SK-N-SH (cell line): ENCODE data around the gene PLTP. TPM values are rescaled to one million over a fixed set of nuclear protein-coding genes. Genes with fewer than 3 reads are reported as not detected.

Source experiments
- CTCF ChIA-PET: fragments of 300-600, 350-600 bp; formaldehyde crosslinking; extraction: SDS; loops from one replicate; lab custom pipeline; 2021; lab: Yijun Ruan, JAX
- POLR2A ChIA-PET: fragments of 350-600 bp; sonication (Branson Sonifier 250); formaldehyde crosslinking; extraction: SDS; loops from one replicate; lab custom pipeline; 2020; ENCODE audit warnings: antibody characterized with exemption, inconsistent platforms; lab: Yijun Ruan, JAX
- DNase-seq: peaks from one replicate; pipeline ENCODE4 v3.0.0; 2012
- H2AFZ ChIP-seq: fragments of 200-600 bp; sonication (generic); 2 replicates; pipeline ENCODE4 v1.8.1; 2016; ENCODE audit warnings: antibody characterized with exemption, mild to moderate bottlenecking, low read depth
- H3F3A ChIP-seq: fragments of 200-600 bp; sonication (generic); replicated peaks from 2 replicates; pipeline ENCODE3; 2016; ENCODE audit warnings: antibody characterized with exemption, mild to moderate bottlenecking; ENCODE audit not compliant: insufficient read depth
- H3K27ac ChIP-seq, 2 experiments: fragments of 200-500 bp in 1 of 2; fragments of 200-600 bp in 1 of 2; sonication (Bioruptor generic) in 1 of 2; sonication (generic), shearing (Covaris generic) in 1 of 2; 2 replicates each; pipeline versions ENCODE4 v1.5.1 to v1.6.1; 2014 to 2016; ENCODE audit warnings: low read depth in 2 of 2, inconsistent platforms in 1 of 2, low read length in 1 of 2, mild to moderate bottlenecking in 1 of 2, mixed read lengths in 1 of 2
- H3K27me3 ChIP-seq: fragments of 200-600 bp; sonication (generic), shearing (Covaris generic); 2 replicates; pipeline ENCODE4 v1.6.1; 2016; ENCODE audit warnings: mixed run types; ENCODE audit not compliant: insufficient read depth
- H3K36me3 ChIP-seq, 2 experiments: fragments of 200-500 bp in 1 of 2; fragments of 200-600 bp in 1 of 2; sonication (Bioruptor generic) in 1 of 2; sonication (generic) in 1 of 2; replicated peaks in 1 of 2; 2 replicates each; pipeline versions ENCODE3 to v1.5.1; 2014 to 2016; ENCODE audit warnings: low read length in 1 of 2, mild to moderate bottlenecking in 1 of 2; ENCODE audit not compliant: insufficient read depth in 2 of 2, control insufficient read depth in 1 of 2
- H3K4me1 ChIP-seq, 2 experiments: fragments of 200-500 bp in 1 of 2; fragments of 200-600 bp in 1 of 2; sonication (Bioruptor generic) in 1 of 2; sonication (generic), shearing (Covaris generic) in 1 of 2; 2 replicates each; pipeline versions ENCODE4 v1.5.1 to v1.6.1; 2014 to 2016; ENCODE audit warnings: low read depth in 1 of 2, low read length in 1 of 2, mixed run types in 1 of 2; ENCODE audit not compliant: insufficient read depth in 2 of 2, control insufficient read depth in 1 of 2
- H3K4me2 ChIP-seq: fragments of 200-600 bp; sonication (generic), shearing (Covaris generic); 2 replicates; pipeline ENCODE4 v1.6.1; 2017; ENCODE audit warnings: mixed run types
- H3K4me3 ChIP-seq, 2 experiments: fragments of 200-500 bp in 1 of 2; fragments of 200-600 bp in 1 of 2; sonication (Bioruptor generic) in 1 of 2; sonication (generic), shearing (Covaris generic) in 1 of 2; 2 replicates each; pipeline versions ENCODE4 v1.5.1 to v1.8.1; 2014 to 2016; ENCODE audit warnings: low read depth in 2 of 2, inconsistent platforms in 1 of 2, low read length in 1 of 2, mild to moderate bottlenecking in 1 of 2, mixed read lengths in 1 of 2, moderate library complexity in 1 of 2
- H3K79me2 ChIP-seq: fragments of 200-600 bp; sonication (generic); 2 replicates; pipeline ENCODE4 v1.8.1; 2017; ENCODE audit warnings: mild to moderate bottlenecking; ENCODE audit not compliant: insufficient read depth
- H3K9ac ChIP-seq: fragments of 200-600 bp; sonication (generic); 2 replicates; pipeline ENCODE4 v1.6.1; 2017; ENCODE audit warnings: mixed run types
- H3K9me2 ChIP-seq: fragments of 200-600 bp; sonication (generic); 2 replicates; pipeline ENCODE4 v1.6.1; 2017; ENCODE audit warnings: mixed run types
- H3K9me3 ChIP-seq: fragments of 200-600 bp; sonication (generic); 2 replicates; pipeline ENCODE4 v1.6.1; 2017; ENCODE audit warnings: mixed run types, mild to moderate bottlenecking, moderate library complexity
- H4K20me1 ChIP-seq: fragments of 200-600 bp; sonication (generic); 2 replicates; pipeline ENCODE4 v1.6.1; 2017; ENCODE audit warnings: mild to moderate bottlenecking, mixed run types; ENCODE audit not compliant: insufficient read depth
- EZH2phosphoT487 ChIP-seq: fragments of 200-600 bp; sonication (generic); IDR thresholded peaks from 2 replicates; pipeline ENCODE4 v1.6.1; 2017; ENCODE audit warnings: low read depth, mixed run types, mild to moderate bottlenecking, antibody characterized with exemption, moderate library complexity, borderline replicate concordance
- FOXJ3 ChIP-seq: sonication (generic); formaldehyde crosslinking; IDR thresholded peaks from 2 replicates; pipeline ENCODE4 v1.5.1; 2020; ENCODE audit warnings: mild to moderate bottlenecking, missing genetic modification reagents
- FOXM1 ChIP-seq: IDR thresholded peaks from 2 replicates; pipeline ENCODE4 v1.4.0; 2012; ENCODE audit warnings: low read depth, mild to moderate bottlenecking
- GATA2 ChIP-seq: sonication (generic); formaldehyde crosslinking; IDR thresholded peaks from 2 replicates; pipeline ENCODE4 v1.5.0; 2020; ENCODE audit warnings: mild to moderate bottlenecking, missing genetic modification reagents
- IRF3 ChIP-seq: fragments of 150-350 bp; IDR thresholded peaks from 2 replicates; pipeline ENCODE4 v1.6.1; 2016; ENCODE audit warnings: mild to moderate bottlenecking, low read depth, low read length
- MEF2A ChIP-seq: IDR thresholded peaks from 2 replicates; pipeline ENCODE4 v1.4.0; 2012; ENCODE audit warnings: low read depth, borderline replicate concordance
- MXI1 ChIP-seq: IDR thresholded peaks from 2 replicates; pipeline ENCODE4 v1.6.1; 2012; ENCODE audit warnings: mild to moderate bottlenecking, low read depth, low read length, improper control_type of control experiment
- NFIC ChIP-seq: IDR thresholded peaks from 2 replicates; pipeline ENCODE4 v1.4.0; 2012; ENCODE audit warnings: borderline replicate concordance
- NRF1 ChIP-seq: IDR thresholded peaks from 2 replicates; pipeline ENCODE4 v1.6.1; 2012; ENCODE audit warnings: low read depth, mild to moderate bottlenecking, low read length
- RCOR1 ChIP-seq: fragments of 150-350 bp; IDR thresholded peaks from 2 replicates; pipeline ENCODE4 v1.6.1; 2017; ENCODE audit warnings: antibody characterized with exemption, low read length
- REST ChIP-seq: IDR thresholded peaks from 2 replicates; pipeline ENCODE4 v1.6.1; 2012; ENCODE audit warnings: mild to moderate bottlenecking, low read depth, low read length, moderate library complexity
- RFX5 ChIP-seq: IDR thresholded peaks from 2 replicates; pipeline ENCODE4 v1.6.1; 2012; ENCODE audit warnings: mild to moderate bottlenecking, improper control_type of control experiment, low read length
- SIN3A ChIP-seq: IDR thresholded peaks from 2 replicates; pipeline ENCODE4 v1.6.1; 2012; ENCODE audit warnings: low read depth, mild to moderate bottlenecking, low read length, moderate library complexity, borderline replicate concordance
- TAF1 ChIP-seq: IDR thresholded peaks from 2 replicates; pipeline ENCODE4 v1.6.1; 2012; ENCODE audit warnings: low read depth, mild to moderate bottlenecking, low read length, moderate library complexity, borderline replicate concordance
- TCF12 ChIP-seq: IDR thresholded peaks from 2 replicates; pipeline ENCODE4 v1.4.0; 2012
- TEAD4 ChIP-seq: IDR thresholded peaks from 2 replicates; pipeline ENCODE4 v1.4.0; 2012; ENCODE audit warnings: mild to moderate bottlenecking, borderline replicate concordance; ENCODE audit not compliant: insufficient read depth
- YY1 ChIP-seq: IDR thresholded peaks from 2 replicates; pipeline ENCODE4 v1.4.0; 2012; ENCODE audit warnings: low read depth, mild to moderate bottlenecking
- WGBS: methylation state at CpG from one replicate; pipeline ENCODE4 v1.1.6; 2017; ENCODE audit warnings: low lambda C conversion rate; 5-methylcytosine and 5-hydroxymethylcytosine counted together
- polyA plus RNA-seq, 3 experiments: library from polyadenylated mRNA; depleted of rRNA; stranded (reverse); fragments of >200 nt; gene quantifications; 2 replicates each; pipeline ENCODE4 v1.2.3, GENCODE V29; 2012

Gene PLTP
- polyA plus RNA-seq, 1 of the 3 experiments (the other 2 are of a cell fraction): 154 TPM

GRCh38 chr20:45958593-45958992 is 46.6 kb upstream of the PLTP start:
- DNase-seq: no peak
- CTCF ChIA-PET: interaction anchor here (0.8 to 6.1 kb wide), 7 partner anchors 9 to 159 kb away, joined by 3 to 51 read pairs (median 4); partner anchors contain the start of genes CTSA and NEURL2
- H2AFZ ChIP-seq: no peak overlapping the region
- no peaks in the 10 kb centered on the region for H3K9me3 ChIP-seq
- no peak overlapping the region for H3K4me2 ChIP-seq
- no peaks in the 10 kb centered on the region for H4K20me1 ChIP-seq
- WGBS: 96% methylated on average over 4 of the region's 4 CpGs
- H3K9ac ChIP-seq: no peak overlapping the region
- H3K36me3 ChIP-seq: peaks cover 22 to 61% of the 10 kb centered on the region in 2 experiments
- no peaks in the 10 kb centered on the region for H3K27me3 ChIP-seq
- H3K9me2 ChIP-seq: no peaks in the 10 kb centered on the region
- POLR2A ChIA-PET: interaction anchor here (1.1 to 1.6 kb wide), 2 partner anchors 9 to 24 kb away, joined by 3 to 5 read pairs; partner anchors contain the start of gene PCIF1
- H3K79me2 ChIP-seq: no peaks in the 10 kb centered on the region
- TF ChIP-seq FOXJ3 (no peak), MXI1 (no peak), RFX5 (no peak), GATA2 (CRISPR knock-in tag) (no peak), REST (no peak), SIN3A (no peak), NRF1 (no peak), NFIC (no peak), MEF2A (no peak), EZH2phosphoT487 (no peak), FOXM1 (no peak), TEAD4 (no peak), TCF12 (no peak), IRF3 (no peak), YY1 (no peak), RCOR1 (no peak), TAF1 (no peak)
- H3K4me1 ChIP-seq: no peaks in the 10 kb centered on the region
- no peak overlapping the region for H3K4me3 ChIP-seq
- H3K27ac ChIP-seq: no peak overlapping the region
- no peaks in the 10 kb centered on the region for H3F3A ChIP-seq
